Pancreas (tissue), 10 donors: Measurements from ENCODE around the gene KRT77. TPM values are rescaled to one million over a fixed set of nuclear protein-coding genes. Genes with fewer than 3 reads are reported as not detected.

Experiments used
- ATAC-seq, 4 donors: fragments of 200-7000 bp; cut with Tn5 transposase; one replicate each; pipeline versions ENCODE4 v1.8.0 to v1.9.1; 2020; ENCODE audit warnings: mild to moderate bottlenecking in 4 of 4, moderate library complexity in 4 of 4
- DNase-seq, 6 donors: peaks; one replicate each; pipeline ENCODE4 v3.0.0-alpha.2; 2020
- FAIRE-seq: peaks from 2 replicates; lab custom pipeline; 2012; peaks lifted over from hg19 to GRCh38; lab: Jason Lieb, UNC
- H3K27ac ChIP-seq, 4 donors: fragments of 200-600 bp; sonication (generic); 1 replicate in 3 of 4; 2 replicates in 1 of 4; pipeline versions ENCODE4 v1.5.0 to v1.8.0; 2020
- H3K27me3 ChIP-seq, 4 donors: fragments of 200-600 bp; one replicate each; pipeline ENCODE4 v1.8.0; 2021
- H3K36me3 ChIP-seq, 3 donors: fragments of 200-600 bp; sonication (generic) in 1 of 3; one replicate each; pipeline versions ENCODE4 v1.5.0 to v1.8.0; 2020 to 2021
- H3K4me1 ChIP-seq, 3 donors: fragments of 200-600 bp; one replicate each; pipeline ENCODE4 v1.8.0; 2021
- H3K4me3 ChIP-seq, 4 donors: fragments of 200-600 bp; sonication (generic) in 2 of 4; one replicate each; pipeline versions ENCODE4 v1.5.0 to v1.8.0; 2020 to 2021
- H3K9me3 ChIP-seq, 4 donors: fragments of 200-600 bp; one replicate each; pipeline ENCODE4 v1.8.0; 2021
- WGBS, 2 donors: extraction: QIAGEN DNeasy Blood & Tissue Kit; methylation state at CpG; one replicate each; pipeline ENCODE4 v1.1.7; 2013; 5-methylcytosine and 5-hydroxymethylcytosine counted together
- intact Hi-C, 3 donors: fragments of 100-400 bp; cut with DNase I; formaldehyde crosslinking; loops; one replicate each; pipeline versions ENCODE4 v1.11.1 to v1.14.2; 2022
- polyA plus RNA-seq, 2 donors: library from polyadenylated mRNA; stranded (reverse); fragments of 200-250 nt; gene quantifications; one replicate each; pipeline ENCODE4 v1.2.3, GENCODE V29; 2013
- total RNA-seq, 6 donors: library from RNA; stranded (reverse); fragmentation: NEBNext Ultra II Directional in 4 of 6; extraction: Animal tissue kit (Norgen Biotek cat#: 25700) in 4 of 6; gene quantifications; one replicate each; pipeline versions ENCODE4 v1.2.1 to v1.2.4, GENCODE V29; 2021 to 2023
- TF ChIP-seq, protein P1 (sequence below), 4 donors: fragments of 200-600 bp; sonication (generic) in 3 of 4; IDR thresholded peaks; one replicate each; pipeline versions ENCODE4 v1.5.0 to v1.8.0; 2021; ENCODE audit warnings: antibody characterized with exemption in 4 of 4
- donor health status: healthy with polysubstance abuse.
- donor health status: DM: no; HTN: no; CAD: no; lungs with moderate emphysema.
- donor health status: DM: no; HTN: no; CAD: no.
- donor health status: control.
- donor health status: control.
- donor health status: Bipolar disorder and iron deficiency.
- donor health status: DM: yes; HTN: yes; CAD: no.
- donor health status: DM: no; HTN: no; CAD: no.
- donor health status: DM: no; HTN: no; CAD: no.
- donor health status: DM: yes; HTN: yes; CAD: no.

KRT77 gene
- total and polyA plus RNA-seq, 8 donors: 0.07 TPM; not detected in 7

GRCh38 chr12:52698651-52699340, 4.5 kb downstream of the KRT77 start:
- Histone ChIP-seq H3K27ac (peak overlapping the region in 3 of 4 donors; percentile 17 to 35 (median 28)), H3K27me3 (no peaks in the 10 kb centered on the region), H3K4me1 (no peaks in the 10 kb centered on the region), H3K36me3 (no peaks in the 10 kb centered on the region), H3K9me3 (no peaks in the 10 kb centered on the region), H3K4me3 (no peak overlapping the region)
- peak; percentile 46 to 86 (median 63) for ATAC-seq
- intact Hi-C loops: no loop called here
- no peak for FAIRE-seq
- DNase-seq: peak in 1 of 6 donors; percentile 22
- WGBS, 2 donors: 19 to 24% methylated on average over 11 of the region's 11 CpGs
- TF ChIP-seq, protein P1, sequence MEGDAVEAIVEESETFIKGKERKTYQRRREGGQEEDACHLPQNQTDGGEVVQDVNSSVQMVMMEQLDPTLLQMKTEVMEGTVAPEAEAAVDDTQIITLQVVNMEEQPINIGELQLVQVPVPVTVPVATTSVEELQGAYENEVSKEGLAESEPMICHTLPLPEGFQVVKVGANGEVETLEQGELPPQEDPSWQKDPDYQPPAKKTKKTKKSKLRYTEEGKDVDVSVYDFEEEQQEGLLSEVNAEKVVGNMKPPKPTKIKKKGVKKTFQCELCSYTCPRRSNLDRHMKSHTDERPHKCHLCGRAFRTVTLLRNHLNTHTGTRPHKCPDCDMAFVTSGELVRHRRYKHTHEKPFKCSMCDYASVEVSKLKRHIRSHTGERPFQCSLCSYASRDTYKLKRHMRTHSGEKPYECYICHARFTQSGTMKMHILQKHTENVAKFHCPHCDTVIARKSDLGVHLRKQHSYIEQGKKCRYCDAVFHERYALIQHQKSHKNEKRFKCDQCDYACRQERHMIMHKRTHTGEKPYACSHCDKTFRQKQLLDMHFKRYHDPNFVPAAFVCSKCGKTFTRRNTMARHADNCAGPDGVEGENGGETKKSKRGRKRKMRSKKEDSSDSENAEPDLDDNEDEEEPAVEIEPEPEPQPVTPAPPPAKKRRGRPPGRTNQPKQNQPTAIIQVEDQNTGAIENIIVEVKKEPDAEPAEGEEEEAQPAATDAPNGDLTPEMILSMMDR (IDR thresholded peaks at IDR 0.05): no peak

DNA sequence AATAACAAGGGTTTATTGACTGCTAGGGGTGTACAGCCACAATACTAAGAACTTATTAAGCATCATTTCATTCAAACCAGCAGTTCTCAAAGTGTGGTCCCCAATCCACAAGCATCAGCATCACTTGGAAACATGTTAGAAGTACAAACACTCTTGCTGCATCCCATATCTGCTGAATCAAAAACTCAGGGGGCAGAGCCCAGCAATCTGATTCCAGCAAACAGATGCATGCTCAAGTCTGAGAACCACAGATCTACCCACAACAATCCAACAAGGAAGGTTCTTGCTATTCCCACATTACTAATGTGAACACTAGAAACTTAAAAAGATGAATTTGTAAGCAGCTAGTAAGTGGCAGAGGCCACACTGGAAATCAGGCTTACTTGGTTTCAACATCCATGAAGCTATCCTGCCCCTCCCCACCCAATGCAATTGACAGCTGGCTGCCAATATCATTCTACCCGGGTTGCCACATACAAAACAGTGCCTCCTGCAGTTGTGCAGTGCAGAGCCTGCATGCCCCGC, 6.2 kb downstream of the KRT77 start:
- Histone ChIP-seq H3K4me1 (no peaks in the 10 kb centered on the region), H3K9me3 (no peaks in the 10 kb centered on the region), H3K27me3 (no peaks in the 10 kb centered on the region), H3K36me3 (no peaks in the 10 kb centered on the region), H3K4me3 (no peak overlapping the region), H3K27ac (no peak overlapping the region)
- TF ChIP-seq, protein P1 (IDR thresholded peaks at IDR 0.05): no peak
- intact Hi-C loops: no loop called here
- WGBS, 2 donors: 52 to 59% methylated on average over 2 of the region's 2 CpGs
- no peak for FAIRE-seq
- DNase-seq: no peak
- ATAC-seq: no peak

- no peak for FAIRE-seq
- WGBS, 2 donors: 39 to 62% methylated on average over 3 of the region's 3 CpGs
- H3K9me3 ChIP-seq: no peaks in the 10 kb centered on the region
- intact Hi-C loops: no loop called here
- no peak overlapping the region for H3K4me3 ChIP-seq
- no peaks in the 10 kb centered on the region for H3K4me1 ChIP-seq
- no peaks in the 10 kb centered on the region for H3K27me3 ChIP-seq
- no peaks in the 10 kb centered on the region for H3K36me3 ChIP-seq
- TF ChIP-seq, protein P1 (IDR thresholded peaks at IDR 0.05): no peak
- no peak overlapping the region for H3K27ac ChIP-seq
- no peak for ATAC-seq
- no peak for DNase-seq
These were observed 6.7 kb downstream of the KRT77 start for GRCh38 chr12:52696588-52696987.

- TF ChIP-seq, protein P1 (IDR thresholded peaks at IDR 0.05): no peak
- no peak for FAIRE-seq
- DNase-seq: no peak
- Histone ChIP-seq H3K27ac (no peak overlapping the region), H3K9me3 (no peaks in the 10 kb centered on the region), H3K27me3 (no peaks in the 10 kb centered on the region), H3K4me3 (no peak overlapping the region), H3K4me1 (no peaks in the 10 kb centered on the region), H3K36me3 (no peaks in the 10 kb centered on the region)
- WGBS, 2 donors: 70 to 80% methylated on average over 3 of the region's 3 CpGs
- intact Hi-C loops: no loop called here
- no peak for ATAC-seq
These were observed 8.3 kb downstream of the KRT77 start for GRCh38 chr12:52695039-52695438.

GRCh38 chr12:52694151-52694550, 9.2 kb downstream of the KRT77 start:
- Histone ChIP-seq H3K27me3 (no peaks in the 10 kb centered on the region), H3K36me3 (no peaks in the 10 kb centered on the region), H3K27ac (no peak overlapping the region), H3K4me1 (no peaks in the 10 kb centered on the region), H3K9me3 (no peaks in the 10 kb centered on the region), H3K4me3 (no peak overlapping the region)
- TF ChIP-seq, protein P1 (IDR thresholded peaks at IDR 0.05): no peak
- 68 to 80% methylated on average over 6 of the region's 6 CpGs for WGBS, 2 donors
- no peak for DNase-seq
- no peak for ATAC-seq
- FAIRE-seq: no peak
- intact Hi-C loops: no loop called here
